Ishikawa (cell line): ENCODE measurements around the gene CLPTM1L.

ENCODE experiments used
- CEBPB ChIP-seq: IDR thresholded peaks from 2 replicates; pipeline ENCODE4 v1.6.1; 2012
- CREB1 ChIP-seq: IDR thresholded peaks from 2 replicates; pipeline ENCODE4 v1.6.1; 2012; ENCODE audit warnings: low read depth
- EGR1 ChIP-seq: IDR thresholded peaks from 2 replicates; pipeline ENCODE4 v1.6.1; 2012
- EP300 ChIP-seq: IDR thresholded peaks from 2 replicates; pipeline ENCODE4 v1.6.1; 2012; ENCODE audit warnings: borderline replicate concordance
- FOXM1 ChIP-seq: IDR thresholded peaks from 2 replicates; pipeline ENCODE4 v1.6.1; 2012; ENCODE audit warnings: low read depth, borderline replicate concordance
- MAX ChIP-seq: IDR thresholded peaks from 2 replicates; pipeline ENCODE4 v1.6.1; 2012
- NFIC ChIP-seq: IDR thresholded peaks from 2 replicates; pipeline ENCODE4 v1.6.1; 2012
- RAD21 ChIP-seq: IDR thresholded peaks from 2 replicates; pipeline ENCODE4 v1.6.1; 2012; ENCODE audit warnings: low read depth
- TAF1 ChIP-seq: IDR thresholded peaks from 2 replicates; pipeline ENCODE4 v1.6.1; 2012; ENCODE audit warnings: low read depth, mild to moderate bottlenecking
- TCF12 ChIP-seq: IDR thresholded peaks from 2 replicates; pipeline ENCODE4 v1.6.1; 2012; ENCODE audit warnings: low read depth
- TEAD4 ChIP-seq: IDR thresholded peaks from 2 replicates; pipeline ENCODE4 v1.6.1; 2012
- YY1 ChIP-seq: IDR thresholded peaks from 2 replicates; pipeline ENCODE4 v1.6.1; 2012; ENCODE audit warnings: low read depth
- ZBTB7A ChIP-seq: IDR thresholded peaks from 2 replicates; pipeline ENCODE4 v1.6.1; 2012; ENCODE audit warnings: low read depth
- TF ChIP-seq, protein P1 (sequence below): IDR thresholded peaks from 2 replicates; pipeline ENCODE4 v1.6.1; 2012; ENCODE audit warnings: low read depth, mild to moderate bottlenecking
- TF ChIP-seq, protein P2 (sequence below): IDR thresholded peaks from 2 replicates; pipeline ENCODE4 v1.6.1; 2012

Gene CLPTM1L

GRCh38 chr5:1278656-1279442 lies 66.0 kb downstream of the CLPTM1L start:
- TF ChIP-seq MAX = no peak
- no peak for TF ChIP-seq TAF1
- TF ChIP-seq TCF12 = no peak
- TF ChIP-seq, protein P1, sequence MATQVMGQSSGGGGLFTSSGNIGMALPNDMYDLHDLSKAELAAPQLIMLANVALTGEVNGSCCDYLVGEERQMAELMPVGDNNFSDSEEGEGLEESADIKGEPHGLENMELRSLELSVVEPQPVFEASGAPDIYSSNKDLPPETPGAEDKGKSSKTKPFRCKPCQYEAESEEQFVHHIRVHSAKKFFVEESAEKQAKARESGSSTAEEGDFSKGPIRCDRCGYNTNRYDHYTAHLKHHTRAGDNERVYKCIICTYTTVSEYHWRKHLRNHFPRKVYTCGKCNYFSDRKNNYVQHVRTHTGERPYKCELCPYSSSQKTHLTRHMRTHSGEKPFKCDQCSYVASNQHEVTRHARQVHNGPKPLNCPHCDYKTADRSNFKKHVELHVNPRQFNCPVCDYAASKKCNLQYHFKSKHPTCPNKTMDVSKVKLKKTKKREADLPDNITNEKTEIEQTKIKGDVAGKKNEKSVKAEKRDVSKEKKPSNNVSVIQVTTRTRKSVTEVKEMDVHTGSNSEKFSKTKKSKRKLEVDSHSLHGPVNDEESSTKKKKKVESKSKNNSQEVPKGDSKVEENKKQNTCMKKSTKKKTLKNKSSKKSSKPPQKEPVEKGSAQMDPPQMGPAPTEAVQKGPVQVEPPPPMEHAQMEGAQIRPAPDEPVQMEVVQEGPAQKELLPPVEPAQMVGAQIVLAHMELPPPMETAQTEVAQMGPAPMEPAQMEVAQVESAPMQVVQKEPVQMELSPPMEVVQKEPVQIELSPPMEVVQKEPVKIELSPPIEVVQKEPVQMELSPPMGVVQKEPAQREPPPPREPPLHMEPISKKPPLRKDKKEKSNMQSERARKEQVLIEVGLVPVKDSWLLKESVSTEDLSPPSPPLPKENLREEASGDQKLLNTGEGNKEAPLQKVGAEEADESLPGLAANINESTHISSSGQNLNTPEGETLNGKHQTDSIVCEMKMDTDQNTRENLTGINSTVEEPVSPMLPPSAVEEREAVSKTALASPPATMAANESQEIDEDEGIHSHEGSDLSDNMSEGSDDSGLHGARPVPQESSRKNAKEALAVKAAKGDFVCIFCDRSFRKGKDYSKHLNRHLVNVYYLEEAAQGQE = no peak
- TF ChIP-seq FOXM1 = no peak
- TF ChIP-seq CREB1 = no peak
- TF ChIP-seq EGR1 = no peak
- no peak for TF ChIP-seq NFIC
- TF ChIP-seq, protein P2, sequence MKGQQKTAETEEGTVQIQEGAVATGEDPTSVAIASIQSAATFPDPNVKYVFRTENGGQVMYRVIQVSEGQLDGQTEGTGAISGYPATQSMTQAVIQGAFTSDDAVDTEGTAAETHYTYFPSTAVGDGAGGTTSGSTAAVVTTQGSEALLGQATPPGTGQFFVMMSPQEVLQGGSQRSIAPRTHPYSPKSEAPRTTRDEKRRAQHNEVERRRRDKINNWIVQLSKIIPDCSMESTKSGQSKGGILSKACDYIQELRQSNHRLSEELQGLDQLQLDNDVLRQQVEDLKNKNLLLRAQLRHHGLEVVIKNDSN = no peak
- TF ChIP-seq YY1 = no peak
- TF ChIP-seq TEAD4 = no peak
- no peak for TF ChIP-seq CEBPB

GRCh38 chr5:1278216-1278615 lies 66.7 kb downstream of the CLPTM1L start:
- TF ChIP-seq, protein P1 = no peak
- TF ChIP-seq MAX = no peak
- TF ChIP-seq YY1 = no peak
- TF ChIP-seq EP300 = no peak
- TF ChIP-seq FOXM1 = no peak
- TF ChIP-seq RAD21 = no peak

DNA sequence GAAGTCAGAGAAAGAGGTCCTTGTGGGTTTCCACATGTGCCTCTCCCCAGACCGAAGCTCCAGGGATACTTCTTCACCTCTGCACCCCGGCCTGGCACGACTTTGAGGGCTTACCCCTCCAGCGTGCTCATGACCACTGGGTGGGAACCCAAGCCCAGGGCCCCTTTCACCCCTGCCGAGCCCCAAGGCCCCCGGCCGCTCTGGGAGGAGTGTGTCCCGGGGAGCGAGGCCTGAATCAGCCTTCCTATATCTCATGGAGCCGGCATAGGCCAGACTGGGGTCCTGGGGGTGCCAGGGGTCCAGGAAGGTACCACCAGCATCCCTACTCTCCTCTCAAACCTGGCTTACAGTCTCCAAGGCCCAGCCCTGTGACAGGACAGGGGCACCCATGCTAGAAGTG lies 67.1 kb downstream of the CLPTM1L start:
- TF ChIP-seq TAF1 = no peak
- TF ChIP-seq, protein P1 = no peak
- TF ChIP-seq CREB1 = no peak
- TF ChIP-seq YY1 = no peak
- TF ChIP-seq CEBPB = no peak
- TF ChIP-seq, protein P2 = no peak
- no peak for TF ChIP-seq EGR1
- no peak for TF ChIP-seq TEAD4
- no peak for TF ChIP-seq TCF12
- no peak for TF ChIP-seq FOXM1
- no peak for TF ChIP-seq NFIC
- no peak for TF ChIP-seq ZBTB7A
- TF ChIP-seq EP300 = no peak
- TF ChIP-seq RAD21 = no peak
- no peak for TF ChIP-seq MAX

DNA sequence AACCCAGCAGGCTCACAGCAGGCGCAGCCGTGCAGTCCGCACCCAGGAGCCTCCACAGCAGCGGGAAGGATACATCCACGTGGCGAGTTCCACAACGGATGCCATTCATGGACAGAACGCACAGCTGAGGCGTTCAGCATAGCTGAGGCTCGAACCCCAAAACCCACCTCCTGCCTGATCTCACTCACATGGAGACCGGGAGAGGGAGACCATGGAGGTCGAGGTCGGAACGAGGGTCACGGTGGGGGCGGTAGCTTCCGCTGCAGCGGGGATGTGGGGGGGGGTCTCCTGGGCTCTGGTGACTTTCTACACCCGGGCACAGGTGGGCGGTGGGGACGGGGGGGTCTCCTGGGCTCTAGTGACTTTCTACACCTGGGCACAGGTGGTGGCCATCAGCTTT lies 67.6 kb downstream of the CLPTM1L start:
- no peak for TF ChIP-seq CEBPB
- no peak for TF ChIP-seq EGR1
- TF ChIP-seq, protein P2 = no peak
- TF ChIP-seq TAF1 = no peak
- TF ChIP-seq RAD21 = no peak
- no peak for TF ChIP-seq NFIC
- TF ChIP-seq ZBTB7A = no peak
- no peak for TF ChIP-seq MAX
- no peak for TF ChIP-seq TCF12
- no peak for TF ChIP-seq CREB1
- no peak for TF ChIP-seq YY1
- no peak for TF ChIP-seq TEAD4
- no peak for TF ChIP-seq EP300
- TF ChIP-seq, protein P1 = no peak
- no peak for TF ChIP-seq FOXM1
